Measurements from ENCODE around the gene ATF6. TPM values are rescaled to one million over a fixed set of nuclear protein-coding genes. Genes with fewer than 3 reads are reported as not detected.

ATF6 gene
- total and polyA plus RNA-seq, 2 of the 8 experiments (the other 6 are each of a cell fraction or from before 2014, with no cell fraction given): 4.6 to 10.0 TPM

GRCh38 chr1:161849518-161849917, 83.4 kb downstream of the ATF6 start (continued):
- TF ChIP-seq SP1 (IDR thresholded peaks at IDR 0.05; ENCODE audit: low read depth, low read length): no peak

Measured in H1 (cell line).